HCT116 (cell line): ENCODE data around the gene STRA8. TPM values are rescaled to one million over a fixed set of nuclear protein-coding genes. Genes with fewer than 3 reads are reported as not detected.

ENCODE experiments used
- ATAC-seq: fragments of 200-7000 bp; cut with Tn5 transposase; 2 replicates; pipeline ENCODE4 v1.9.1; 2020; ENCODE audit warnings: mild to moderate bottlenecking, moderate library complexity
- BruUV-seq: library from RNA; stranded (reverse); fragments of 400-500 nt; replicated peaks from 2 replicates; lab custom pipeline; 2021; lab: Mats Ljungman, UMichigan
- CTCF ChIA-PET: fragments of 300-600 bp; sonication (Branson Sonifier 250); formaldehyde crosslinking; loops from one replicate; lab custom pipeline; 2021; ENCODE audit warnings: antibody characterized with exemption; lab: Charles Lee
- POLR2A ChIA-PET: fragments of 300-600, 350-600 bp; sonication (Branson Sonifier 250); formaldehyde crosslinking; loops from one replicate; lab custom pipeline; 2021; ENCODE audit warnings: antibody characterized with exemption; lab: Charles Lee
- RAD21 ChIA-PET, 2 experiments: fragments of 300-600 bp; sonication (Branson Sonifier 250); formaldehyde crosslinking; loops; one replicate each; lab custom pipeline; 2023; ENCODE audit warnings: low total read pairs in 2 of 2; ENCODE audit not compliant: uncharacterized antibody in 2 of 2, unreplicated experiment in 2 of 2, low non-redundant PET in 1 of 2; lab: Charles Lee
- DNase-seq: peaks from one replicate; pipeline ENCODE4 v3.0.0-alpha.2; 2010; ENCODE audit warnings: low read depth, low spot score
- H2AFZ ChIP-seq: fragments of 200-600 bp; shearing (Covaris generic), sonication (generic); 2 replicates; pipeline ENCODE4 v1.6.1; 2017; ENCODE audit warnings: low read depth, mixed run types, mixed read lengths, antibody characterized with exemption, low read length; ENCODE audit not compliant: poor library complexity, severe bottlenecking
- H3K27ac ChIP-seq: 2 replicates; pipeline ENCODE4 v1.5.1; 2012; ENCODE audit warnings: low read depth, low read length
- H3K27me3 ChIP-seq: fragments of 200-600 bp; sonication (generic); 2 replicates; pipeline ENCODE4 v1.6.1; 2016; ENCODE audit warnings: mixed run types, low read length, mixed read lengths; ENCODE audit not compliant: insufficient read depth
- H3K36me3 ChIP-seq, 2 experiments: fragments of 200-500 bp in 1 of 2; fragments of 200-600 bp in 1 of 2; sonication (Bioruptor generic) in 1 of 2; sonication (generic) in 1 of 2; 2 replicates each; pipeline versions ENCODE4 v1.5.1 to v1.6.1; 2014 to 2016; ENCODE audit warnings: low read length in 2 of 2, inconsistent platforms in 1 of 2, mixed read lengths in 1 of 2, mixed run types in 1 of 2; ENCODE audit not compliant: insufficient read depth in 2 of 2, control insufficient read depth in 1 of 2
- H3K4me1 ChIP-seq, 2 experiments: fragments of 200-600 bp in 1 of 2; sonication (generic) in 1 of 2; 2 replicates each; pipeline versions ENCODE4 v1.5.1 to v1.6.1; 2012 to 2017; ENCODE audit warnings: low read length in 2 of 2, inconsistent platforms in 1 of 2, mild to moderate bottlenecking in 1 of 2, mixed read lengths in 1 of 2, mixed run types in 1 of 2, moderate library complexity in 1 of 2; ENCODE audit not compliant: insufficient read depth in 2 of 2, control insufficient read depth in 1 of 2
- H3K4me2 ChIP-seq: fragments of 200-600 bp; sonication (generic); 2 replicates; pipeline ENCODE4 v1.6.1; 2017; ENCODE audit warnings: mixed run types, low read length, mixed read lengths
- H3K4me3 ChIP-seq, 2 experiments: fragments of 200-600 bp in 1 of 2; sonication (generic) in 1 of 2; replicated peaks in 1 of 2; 2 replicates each; pipeline ENCODE4 v1.5.1; 2011 to 2016; ENCODE audit warnings: low read length in 2 of 2, control low read depth in 1 of 2, low read depth in 1 of 2, mild to moderate bottlenecking in 1 of 2, mixed read lengths in 1 of 2, mixed run types in 1 of 2
- H3K79me2 ChIP-seq: fragments of 200-600 bp; sonication (generic); 2 replicates; pipeline ENCODE4 v1.6.1; 2017; ENCODE audit warnings: mild to moderate bottlenecking, mixed run types, low read length, moderate library complexity, mixed read lengths; ENCODE audit not compliant: insufficient read depth
- H3K9ac ChIP-seq: fragments of 200-600 bp; sonication (generic); 2 replicates; pipeline ENCODE4 v1.6.1; 2016; ENCODE audit warnings: low read length, mixed read lengths
- H3K9me2 ChIP-seq: fragments of 200-600 bp; sonication (generic), shearing (Covaris generic); 2 replicates; pipeline ENCODE4 v1.6.1; 2017; ENCODE audit warnings: mixed run types, mild to moderate bottlenecking, moderate library complexity; ENCODE audit not compliant: insufficient read depth
- H3K9me3 ChIP-seq, 2 experiments: fragments of 200-500 bp in 1 of 2; fragments of 200-600 bp in 1 of 2; sonication (Bioruptor generic) in 1 of 2; sonication (generic) in 1 of 2; 2 replicates each; pipeline ENCODE4 v1.6.1; 2014 to 2017; ENCODE audit warnings: low read length in 2 of 2, mixed read lengths in 2 of 2, inconsistent platforms in 1 of 2, low read depth in 1 of 2, mild to moderate bottlenecking in 1 of 2, mixed run types in 1 of 2, moderate library complexity in 1 of 2; ENCODE audit not compliant: control insufficient read depth in 1 of 2, insufficient read depth in 1 of 2
- H4K20me1 ChIP-seq: fragments of 200-600 bp; sonication (generic), shearing (Covaris generic); 2 replicates; pipeline ENCODE4 v1.6.1; 2017; ENCODE audit warnings: mixed run types, mild to moderate bottlenecking, moderate library complexity; ENCODE audit not compliant: insufficient read depth
- CBX3 ChIP-seq: IDR thresholded peaks from 2 replicates; pipeline ENCODE4 v1.6.1; 2012; ENCODE audit warnings: low read depth
- CTCF ChIP-seq, 3 experiments: fragments of 200-600 bp in 1 of 3; sonication (generic) in 1 of 3; IDR thresholded peaks in 2 of 3; conservative IDR thresholded peaks in 1 of 3; 2 replicates each; pipeline ENCODE4 v1.5.1; 2012 to 2017; ENCODE audit warnings: low read depth in 2 of 3, low read length in 2 of 3, antibody characterized with exemption in 1 of 3, borderline replicate concordance in 1 of 3, control low read depth in 1 of 3, mild to moderate bottlenecking in 1 of 3, mixed read lengths in 1 of 3, mixed run types in 1 of 3, moderate library complexity in 1 of 3; ENCODE audit not compliant: insufficient read depth in 1 of 3
- EGR1 ChIP-seq: IDR thresholded peaks from 2 replicates; pipeline ENCODE4 v1.6.1; 2012; ENCODE audit warnings: low read depth
- EZH2 ChIP-seq: fragments of 200-600 bp; sonication (generic); IDR thresholded peaks from 2 replicates; pipeline ENCODE4 v1.6.1; 2017; ENCODE audit warnings: antibody characterized with exemption, mixed run types
- FOSL1 ChIP-seq: IDR thresholded peaks from 2 replicates; pipeline ENCODE4 v1.6.1; 2012; ENCODE audit warnings: low read depth
- SRF ChIP-seq: IDR thresholded peaks from 2 replicates; pipeline ENCODE4 v1.6.1; 2012; ENCODE audit warnings: low read depth
- intact Hi-C: fragments of 100-400 bp; cut with micrococcal nuclease; formaldehyde crosslinking; loops from 2 replicates; pipeline ENCODE4 v1.10.0; 2022
- total RNA-seq: library from RNA; stranded (reverse); gene quantifications from one replicate; pipeline ENCODE4 v1.2.1, GENCODE V29; 2021; ENCODE audit not compliant: unreplicated experiment
- TF ChIP-seq, protein P1 (sequence below): IDR thresholded peaks from 2 replicates; pipeline ENCODE4 v1.6.1; 2011; ENCODE audit warnings: mild to moderate bottlenecking, low read length, moderate library complexity; ENCODE audit not compliant: insufficient replicate concordance; ENCODE audit errors: extremely low read depth
- TF ChIP-seq, protein P2 (sequence below): IDR thresholded peaks from 2 replicates; pipeline ENCODE4 v1.6.1; 2012; ENCODE audit warnings: low read depth

STRA8 gene
- total RNA-seq, 1 experiment from 2014 or later, result not detected

- Histone ChIP-seq H3K9me3 (no peaks in the 10 kb centered on the region), H3K9ac (no peak overlapping the region), H4K20me1 (no peaks in the 10 kb centered on the region), H3K79me2 (no peaks in the 10 kb centered on the region), H3K36me3 (no peaks in the 10 kb centered on the region), H3K4me1 (peaks cover 5 to 7% of the 10 kb centered on the region in 2 experiments; a peak in 3 of 4 replicates), H3K27me3 (no peaks in the 10 kb centered on the region), H3K27ac (no peak overlapping the region), H3K4me3 (no peak overlapping the region), H3K9me2 (no peaks in the 10 kb centered on the region), H2AFZ (no peak overlapping the region), H3K4me2 (no peak overlapping the region)
- ChIA-PET RAD21 (no interaction called here), POLR2A (no interaction called here), CTCF (no interaction called here)
- intact Hi-C loops, result no loop called here
- DNase-seq, result no peak
- TF ChIP-seq FOSL1, result no peak
- TF ChIP-seq, protein P1, sequence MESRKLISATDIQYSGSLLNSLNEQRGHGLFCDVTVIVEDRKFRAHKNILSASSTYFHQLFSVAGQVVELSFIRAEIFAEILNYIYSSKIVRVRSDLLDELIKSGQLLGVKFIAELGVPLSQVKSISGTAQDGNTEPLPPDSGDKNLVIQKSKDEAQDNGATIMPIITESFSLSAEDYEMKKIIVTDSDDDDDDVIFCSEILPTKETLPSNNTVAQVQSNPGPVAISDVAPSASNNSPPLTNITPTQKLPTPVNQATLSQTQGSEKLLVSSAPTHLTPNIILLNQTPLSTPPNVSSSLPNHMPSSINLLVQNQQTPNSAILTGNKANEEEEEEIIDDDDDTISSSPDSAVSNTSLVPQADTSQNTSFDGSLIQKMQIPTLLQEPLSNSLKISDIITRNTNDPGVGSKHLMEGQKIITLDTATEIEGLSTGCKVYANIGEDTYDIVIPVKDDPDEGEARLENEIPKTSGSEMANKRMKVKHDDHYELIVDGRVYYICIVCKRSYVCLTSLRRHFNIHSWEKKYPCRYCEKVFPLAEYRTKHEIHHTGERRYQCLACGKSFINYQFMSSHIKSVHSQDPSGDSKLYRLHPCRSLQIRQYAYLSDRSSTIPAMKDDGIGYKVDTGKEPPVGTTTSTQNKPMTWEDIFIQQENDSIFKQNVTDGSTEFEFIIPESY, result no peak
- TF ChIP-seq SRF, result no peak
- no peak for TF ChIP-seq CTCF (IDR thresholded peaks at IDR 0.05 in 2 of 3, conservative IDR thresholded peaks at IDR 0.05 in 1 of 3; ENCODE audit: borderline replicate concordance in 1 of 3, insufficient read depth in 1 of 3, low read depth in 2 of 3, low read length in 2 of 3)
- TF ChIP-seq, protein P2, sequence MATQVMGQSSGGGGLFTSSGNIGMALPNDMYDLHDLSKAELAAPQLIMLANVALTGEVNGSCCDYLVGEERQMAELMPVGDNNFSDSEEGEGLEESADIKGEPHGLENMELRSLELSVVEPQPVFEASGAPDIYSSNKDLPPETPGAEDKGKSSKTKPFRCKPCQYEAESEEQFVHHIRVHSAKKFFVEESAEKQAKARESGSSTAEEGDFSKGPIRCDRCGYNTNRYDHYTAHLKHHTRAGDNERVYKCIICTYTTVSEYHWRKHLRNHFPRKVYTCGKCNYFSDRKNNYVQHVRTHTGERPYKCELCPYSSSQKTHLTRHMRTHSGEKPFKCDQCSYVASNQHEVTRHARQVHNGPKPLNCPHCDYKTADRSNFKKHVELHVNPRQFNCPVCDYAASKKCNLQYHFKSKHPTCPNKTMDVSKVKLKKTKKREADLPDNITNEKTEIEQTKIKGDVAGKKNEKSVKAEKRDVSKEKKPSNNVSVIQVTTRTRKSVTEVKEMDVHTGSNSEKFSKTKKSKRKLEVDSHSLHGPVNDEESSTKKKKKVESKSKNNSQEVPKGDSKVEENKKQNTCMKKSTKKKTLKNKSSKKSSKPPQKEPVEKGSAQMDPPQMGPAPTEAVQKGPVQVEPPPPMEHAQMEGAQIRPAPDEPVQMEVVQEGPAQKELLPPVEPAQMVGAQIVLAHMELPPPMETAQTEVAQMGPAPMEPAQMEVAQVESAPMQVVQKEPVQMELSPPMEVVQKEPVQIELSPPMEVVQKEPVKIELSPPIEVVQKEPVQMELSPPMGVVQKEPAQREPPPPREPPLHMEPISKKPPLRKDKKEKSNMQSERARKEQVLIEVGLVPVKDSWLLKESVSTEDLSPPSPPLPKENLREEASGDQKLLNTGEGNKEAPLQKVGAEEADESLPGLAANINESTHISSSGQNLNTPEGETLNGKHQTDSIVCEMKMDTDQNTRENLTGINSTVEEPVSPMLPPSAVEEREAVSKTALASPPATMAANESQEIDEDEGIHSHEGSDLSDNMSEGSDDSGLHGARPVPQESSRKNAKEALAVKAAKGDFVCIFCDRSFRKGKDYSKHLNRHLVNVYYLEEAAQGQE, result no peak
- TF ChIP-seq EZH2, result no peak
- no peak for TF ChIP-seq EGR1
- no peak for TF ChIP-seq CBX3
- BruUV-seq, result no TSS peak
- no peak for ATAC-seq
These were observed 18.5 kb upstream of the STRA8 start for GRCh38 chr7:135215180-135215579.
